ENCODE results near the gene CBR3.

The CBR3 gene

GRCh38 chr21:36169470-36170128 is 34.7 kb downstream of the CBR3 start:
- Histone ChIP-seq H3K9me3 (no peaks in the 10 kb centered on the region), H3K27me3 (ENCODE audit: low read depth) (no peaks in the 10 kb centered on the region), H3K4me3 (no peak overlapping the region), H3K36me3 (replicated peaks) (no peaks in the 10 kb centered on the region; the same call in 1 of the 2 replicates), H3K4me1 (no peaks in the 10 kb centered on the region)
- DNase-seq (ENCODE audit: low spot score in 2 of 2): peak in 1 of 2 experiments; percentile 13
- in situ Hi-C loops (cut with MboI; ENCODE audit: low sequenced_read_pairs): no loop called here

- in situ Hi-C loops (cut with MboI; ENCODE audit: low sequenced_read_pairs): no loop called here
- no peak for DNase-seq (ENCODE audit: low spot score in 2 of 2)
- Histone ChIP-seq H3K4me3 (no peak overlapping the region), H3K9me3 (no peaks in the 10 kb centered on the region), H3K27me3 (ENCODE audit: low read depth) (no peaks in the 10 kb centered on the region), H3K36me3 (replicated peaks) (no peaks in the 10 kb centered on the region; the same call in 1 of the 2 replicates), H3K4me1 (no peaks in the 10 kb centered on the region)
Measured at GRCh38 chr21:36170823-36171222, 35.9 kb downstream of the CBR3 start.

- Histone ChIP-seq H3K27me3 (ENCODE audit: low read depth) (no peaks in the 10 kb centered on the region), H3K4me1 (no peaks in the 10 kb centered on the region), H3K9me3 (no peaks in the 10 kb centered on the region), H3K4me3 (no peak overlapping the region), H3K36me3 (replicated peaks) (no peaks in the 10 kb centered on the region; the same call in 1 of the 2 replicates)
- in situ Hi-C loops (cut with MboI; ENCODE audit: low sequenced_read_pairs): no loop called here
- no peak for DNase-seq (ENCODE audit: low spot score in 2 of 2)
Measured at GRCh38 chr21:36171336-36171735, 36.5 kb downstream of the CBR3 start.

DNA sequence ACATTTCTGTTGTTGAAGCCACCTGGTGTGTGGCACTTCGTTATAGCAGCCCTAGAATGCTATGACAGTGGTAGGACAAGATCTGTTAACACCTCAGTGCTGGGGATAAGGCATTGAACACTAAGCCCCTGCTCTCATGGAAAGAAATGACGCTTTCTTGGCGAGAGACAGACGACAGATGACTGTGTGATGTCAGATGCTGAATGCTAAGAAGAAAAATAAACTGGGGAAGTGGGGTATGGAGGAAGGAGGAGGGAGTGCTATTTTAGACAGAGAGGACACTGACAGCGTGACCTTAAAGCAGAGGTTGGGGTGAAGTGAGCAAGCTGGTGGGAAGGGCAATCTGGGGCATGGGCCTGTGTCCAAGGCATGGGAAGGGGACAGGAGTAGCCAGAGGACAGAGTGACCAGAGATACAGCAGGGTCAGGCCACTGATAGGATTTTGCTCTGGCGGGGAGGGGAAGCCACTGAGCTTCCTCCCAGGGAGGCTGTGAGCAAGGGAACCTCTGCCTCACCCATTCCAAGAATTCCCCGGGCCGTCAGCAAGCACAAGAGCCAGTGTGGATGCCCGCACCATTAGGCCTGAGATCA is 37.0 kb downstream of the CBR3 start:
- H3K9me3 ChIP-seq: no peaks in the 10 kb centered on the region
- no peak for DNase-seq (ENCODE audit: low spot score in 2 of 2)
- in situ Hi-C loops (cut with MboI; ENCODE audit: low sequenced_read_pairs): no loop called here

GRCh38 chr21:36174780-36175179 is 39.9 kb downstream of the CBR3 start:
- Histone ChIP-seq H3K27me3 (ENCODE audit: low read depth) (no peaks in the 10 kb centered on the region), H3K36me3 (replicated peaks) (no peaks in the 10 kb centered on the region), H3K4me3 (no peak overlapping the region), H3K4me1 (no peaks in the 10 kb centered on the region), H3K9me3 (no peaks in the 10 kb centered on the region)
- no peak for DNase-seq (ENCODE audit: low spot score in 2 of 2)
- in situ Hi-C loops (cut with MboI; ENCODE audit: low sequenced_read_pairs): no loop called here

More for the DNA sequence above, 37.0 kb downstream of the CBR3 start:
- H3K27me3 ChIP-seq (ENCODE audit: low read depth): no peaks in the 10 kb centered on the region
- no peaks in the 10 kb centered on the region for H3K4me1 ChIP-seq
- H3K36me3 ChIP-seq (replicated peaks): no peaks in the 10 kb centered on the region; the same call in 1 of the 2 replicates
- no peak overlapping the region for H3K4me3 ChIP-seq

DNA sequence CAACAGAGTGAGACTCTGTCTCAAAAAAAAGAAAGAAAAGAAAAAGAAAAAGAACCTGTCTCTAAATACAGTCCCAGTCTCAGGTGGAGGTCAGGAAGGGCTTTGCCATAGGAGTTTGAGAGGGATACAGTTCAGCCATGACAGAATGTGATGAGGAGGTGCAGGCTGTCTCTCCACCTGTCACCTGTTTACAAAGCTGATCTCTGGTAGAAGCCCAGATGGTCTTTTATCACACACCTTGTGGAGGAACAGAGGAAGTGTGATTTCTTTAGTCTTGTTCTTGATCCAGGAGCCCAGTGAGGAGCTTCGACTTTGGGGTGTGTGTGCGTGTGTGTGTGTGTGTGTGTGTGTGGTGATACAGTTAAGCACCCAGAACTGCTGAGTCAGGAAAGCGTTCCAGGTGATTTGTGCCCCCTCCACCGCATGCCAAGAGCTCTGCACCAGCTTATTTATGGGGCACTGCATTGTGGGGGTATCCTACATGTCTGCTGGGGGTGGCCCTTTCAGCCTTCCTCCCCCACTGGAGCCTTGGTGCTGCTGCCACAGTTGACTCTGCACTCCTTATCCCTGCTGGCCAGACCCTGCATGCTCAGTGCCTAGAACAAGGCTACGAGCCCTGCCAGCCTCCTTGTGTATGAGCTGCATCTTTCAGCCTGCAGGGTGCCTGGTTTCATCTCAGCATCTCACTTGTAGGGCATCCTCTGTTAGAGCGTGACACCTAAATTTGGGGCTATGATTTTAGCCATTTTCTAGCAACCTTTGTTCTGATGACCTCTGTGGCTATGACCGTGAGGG is 41.1 kb downstream of the CBR3 start:
- no peaks in the 10 kb centered on the region for H3K27me3 ChIP-seq (ENCODE audit: low read depth)
- in situ Hi-C loops (cut with MboI; ENCODE audit: low sequenced_read_pairs): no loop called here
- no peaks in the 10 kb centered on the region for H3K4me1 ChIP-seq
- H3K4me3 ChIP-seq: no peak overlapping the region
- H3K9me3 ChIP-seq: no peaks in the 10 kb centered on the region
- no peaks in the 10 kb centered on the region for H3K36me3 ChIP-seq (replicated peaks)
- no peak for DNase-seq (ENCODE audit: low spot score in 2 of 2)

- H3K36me3 ChIP-seq (replicated peaks): no peaks in the 10 kb centered on the region
- no peak for DNase-seq (ENCODE audit: low spot score in 2 of 2)
- in situ Hi-C loops (cut with MboI; ENCODE audit: low sequenced_read_pairs): no loop called here
- no peaks in the 10 kb centered on the region for H3K9me3 ChIP-seq
- H3K4me3 ChIP-seq: no peak overlapping the region
- H3K4me1 ChIP-seq: no peaks in the 10 kb centered on the region
- H3K27me3 ChIP-seq (ENCODE audit: low read depth): no peaks in the 10 kb centered on the region
Measured at GRCh38 chr21:36178349-36178748, 43.5 kb downstream of the CBR3 start.

GRCh38 chr21:36179145-36179544 is 44.3 kb downstream of the CBR3 start:
- no peak for DNase-seq (ENCODE audit: low spot score in 2 of 2)
- no peaks in the 10 kb centered on the region for H3K36me3 ChIP-seq (replicated peaks)
- H3K27me3 ChIP-seq (ENCODE audit: low read depth): no peaks in the 10 kb centered on the region
- no peaks in the 10 kb centered on the region for H3K4me1 ChIP-seq
- in situ Hi-C loops (cut with MboI; ENCODE audit: low sequenced_read_pairs): no loop called here
- no peaks in the 10 kb centered on the region for H3K9me3 ChIP-seq
- H3K4me3 ChIP-seq: no peak overlapping the region

DNA sequence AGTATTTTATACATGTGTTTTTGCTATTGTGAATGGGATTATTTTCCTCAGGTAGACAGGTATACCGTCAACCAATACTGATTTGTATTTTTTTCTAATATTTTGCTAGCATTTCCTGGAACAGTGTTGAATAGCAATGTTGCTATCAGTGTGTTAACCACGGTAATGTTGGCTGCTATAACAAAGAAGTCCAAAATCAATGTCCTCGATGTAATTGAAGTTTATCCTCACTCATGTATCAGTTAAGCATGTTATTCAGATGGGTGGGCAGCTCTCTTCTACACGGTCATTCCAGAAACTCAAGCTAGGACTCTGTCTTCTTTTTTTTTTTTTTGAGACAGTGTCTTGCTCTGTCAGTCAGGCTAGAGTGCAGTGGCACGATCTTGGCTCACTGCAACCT is 46.1 kb downstream of the CBR3 start:
- Histone ChIP-seq H3K27me3 (ENCODE audit: low read depth) (no peaks in the 10 kb centered on the region), H3K36me3 (replicated peaks) (no peaks in the 10 kb centered on the region), H3K4me3 (no peak overlapping the region), H3K4me1 (no peaks in the 10 kb centered on the region), H3K9me3 (no peaks in the 10 kb centered on the region)
- no peak for DNase-seq (ENCODE audit: low spot score in 2 of 2)
- in situ Hi-C loops (cut with MboI; ENCODE audit: low sequenced_read_pairs): no loop called here

DNA sequence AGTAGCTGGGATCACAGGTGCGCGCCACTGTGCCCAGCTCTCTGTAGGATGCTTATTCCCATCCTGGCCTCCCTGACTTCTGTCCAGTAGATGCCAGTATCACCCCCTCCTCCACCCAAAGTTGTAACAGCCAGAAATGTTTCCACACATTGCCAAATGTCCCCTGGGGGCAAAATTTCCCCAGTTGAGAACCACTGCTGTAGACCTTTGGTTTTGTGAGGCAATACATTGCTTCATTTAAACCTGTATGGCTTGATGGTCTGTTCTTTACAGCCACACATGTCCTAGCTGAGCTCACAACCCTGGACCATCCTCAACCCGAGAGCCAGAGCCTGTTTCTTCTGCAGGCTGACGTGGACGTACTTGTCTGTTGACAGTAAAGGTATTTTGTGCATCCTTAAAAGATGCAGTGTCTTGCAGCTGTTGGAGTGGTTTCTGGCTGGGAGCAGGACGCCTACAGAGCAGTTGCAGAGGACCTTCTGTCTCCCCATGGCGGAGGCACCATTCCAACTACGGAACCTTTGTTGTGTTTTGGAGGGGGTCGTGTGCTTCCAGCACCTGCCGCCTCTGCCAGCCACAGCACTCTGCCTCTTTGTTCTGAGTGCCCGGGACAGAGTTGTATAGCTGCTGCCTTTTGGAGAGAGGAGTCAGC is 48.4 kb downstream of the CBR3 start:
- no peaks in the 10 kb centered on the region for H3K27me3 ChIP-seq (ENCODE audit: low read depth)
- H3K4me1 ChIP-seq: no peaks in the 10 kb centered on the region
- in situ Hi-C loops (cut with MboI; ENCODE audit: low sequenced_read_pairs): no loop called here
- H3K4me3 ChIP-seq: no peak overlapping the region
- DNase-seq (ENCODE audit: low spot score in 2 of 2): no peak
- H3K36me3 ChIP-seq (replicated peaks): no peaks in the 10 kb centered on the region
- no peaks in the 10 kb centered on the region for H3K9me3 ChIP-seq

GRCh38 chr21:36184545-36184944 is 49.7 kb downstream of the CBR3 start:
- H3K9me3 ChIP-seq: no peaks in the 10 kb centered on the region
- no peaks in the 10 kb centered on the region for H3K4me1 ChIP-seq
- H3K4me3 ChIP-seq: no peak overlapping the region
- no peaks in the 10 kb centered on the region for H3K27me3 ChIP-seq (ENCODE audit: low read depth)
- DNase-seq (ENCODE audit: low spot score in 2 of 2): no peak
- H3K36me3 ChIP-seq (replicated peaks): no peaks in the 10 kb centered on the region
- in situ Hi-C loops (cut with MboI; ENCODE audit: low sequenced_read_pairs): no loop called here

DNA sequence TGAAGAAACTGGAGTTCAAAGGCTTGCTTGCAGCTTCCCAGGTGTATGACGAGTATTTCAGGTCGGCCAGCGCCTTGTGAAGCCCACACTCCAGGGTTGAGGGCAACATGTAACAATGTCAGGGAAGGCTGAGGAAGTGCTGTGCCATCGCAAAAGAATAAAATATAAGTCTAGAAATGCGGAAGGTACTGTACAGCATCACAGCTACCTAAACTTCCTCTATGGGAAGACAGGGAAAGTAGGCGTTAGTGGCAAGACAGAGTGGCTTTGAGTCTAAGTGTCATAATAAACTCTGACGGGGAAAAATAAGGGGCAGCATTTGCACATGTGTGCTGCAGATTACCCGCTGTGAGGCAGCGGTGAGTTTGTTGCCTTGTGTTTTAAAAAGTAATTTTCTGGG is 50.6 kb downstream of the CBR3 start:
- DNase-seq (ENCODE audit: low spot score in 2 of 2): no peak
- H3K4me3 ChIP-seq: no peak overlapping the region
- H3K4me1 ChIP-seq: no peaks in the 10 kb centered on the region
- no peaks in the 10 kb centered on the region for H3K36me3 ChIP-seq (replicated peaks)
- no peaks in the 10 kb centered on the region for H3K9me3 ChIP-seq
- no peaks in the 10 kb centered on the region for H3K27me3 ChIP-seq (ENCODE audit: low read depth)
- in situ Hi-C loops (cut with MboI; ENCODE audit: low sequenced_read_pairs): no loop called here

- no peaks in the 10 kb centered on the region for H3K4me1 ChIP-seq
- in situ Hi-C loops (cut with MboI; ENCODE audit: low sequenced_read_pairs): no loop called here
- no peak overlapping the region for H3K4me3 ChIP-seq
- H3K36me3 ChIP-seq (replicated peaks): no peaks in the 10 kb centered on the region
- no peaks in the 10 kb centered on the region for H3K27me3 ChIP-seq (ENCODE audit: low read depth)
- no peak for DNase-seq (ENCODE audit: low spot score in 2 of 2)
- H3K9me3 ChIP-seq: no peaks in the 10 kb centered on the region
Measured at GRCh38 chr21:36186081-36186480, 51.2 kb downstream of the CBR3 start.
